ENCODE measurements around the gene IL1RAPL1. TPM values are rescaled to one million over a fixed set of nuclear protein-coding genes. Genes with fewer than 3 reads are reported as not detected.
A peak's percentile ranks its signal among the peaks of the same experiment; 100 is the strongest.

Gene IL1RAPL1
- total and polyA plus RNA-seq, 2 donors (not counting 3 experiments of a cell fraction or from before 2014, with no cell fraction given), result 0.79 to 1.3 TPM

- FAIRE-seq, result no peak
Measured at GRCh38 chrX:28586286-28586685, 960 bp upstream of the IL1RAPL1 start.

More at GRCh38 chrX:28586286-28586685, 960 bp upstream of the IL1RAPL1 start:
- Histone ChIP-seq H3K27me3 (ENCODE audit: control insufficient read depth in 2 of 2, insufficient read depth in 2 of 2, low read length in 2 of 2) (no peaks in the 10 kb centered on the region), H3K36me3 (ENCODE audit: control insufficient read depth in 2 of 2, extremely low read depth in 1 of 2, insufficient read depth in 2 of 2, low read length in 2 of 2) (no peaks in the 10 kb centered on the region), H3K9me1 (replicated peaks; ENCODE audit: control insufficient read depth, extremely low read depth, insufficient read depth, low read length) (no peaks in the 10 kb centered on the region), H3K4me3 (replicated peaks in 1 of 3; ENCODE audit: insufficient read depth in 1 of 3, low read depth in 1 of 3, low read length in 3 of 3) (peak overlapping the region; percentile 50 to 88 (median 57)), H3K9ac (replicated peaks; ENCODE audit: extremely low read depth, insufficient read depth, low read length) (no peak overlapping the region), H3K4me2 (ENCODE audit: insufficient read depth, low read length) (peak overlapping the region; percentile 41), H3K79me2 (ENCODE audit: control insufficient read depth, insufficient read depth, low read length) (no peaks in the 10 kb centered on the region), H3K4me1 (ENCODE audit: control insufficient read depth, extremely low read depth, insufficient read depth, low read length) (peaks cover 24% of the 10 kb centered on the region), H2AFZ (ENCODE audit: low read depth, low read length) (peak overlapping the region; percentile 58), H3K27ac (ENCODE audit: insufficient read depth, low read depth, low read length) (no peak overlapping the region), H3K9me3 (replicated peaks; ENCODE audit: control insufficient read depth, insufficient read depth, low read length) (no peaks in the 10 kb centered on the region), H4K20me1 (replicated peaks; ENCODE audit: control insufficient read depth, extremely low read depth, insufficient read depth, low read length) (no peaks in the 10 kb centered on the region)
- POLR2A ChIA-PET, result no interaction called here
- CTCF ChIA-PET, result no interaction called here
- DNase-seq (ENCODE audit: low read depth, low spot score), result peak; percentile 31
- TF ChIP-seq FOS (IDR thresholded peaks at IDR 0.05; ENCODE audit: borderline replicate concordance, insufficient read depth, low read length) (no peak), POLR2A (IDR thresholded peaks at IDR 0.05; ENCODE audit: low read depth, low read length) (no peak), GATA2 (IDR thresholded peaks at IDR 0.05; ENCODE audit: insufficient read depth, insufficient read length, low read depth, low read length) (no peak), MYC (IDR thresholded peaks at IDR 0.05; ENCODE audit: low read depth, low read length) (no peak), JUN (IDR thresholded peaks at IDR 0.05; ENCODE audit: borderline replicate concordance, insufficient read depth, insufficient read length, low read depth) (no peak), CTCF (IDR thresholded peaks at IDR 0.05; ENCODE audit: extremely low read depth in 1 of 2, insufficient read depth in 1 of 2, low read depth in 1 of 2, low read length in 2 of 2) (no peak), MAX (IDR thresholded peaks at IDR 0.05; ENCODE audit: insufficient read depth, insufficient read length) (no peak), EZH2 (IDR thresholded peaks at IDR 0.05; ENCODE audit: borderline replicate concordance, low read depth, low read length, severe bottlenecking) (no peak), POLR2AphosphoS5 (IDR thresholded peaks at IDR 0.05; ENCODE audit: insufficient read depth, low read depth, low read length) (no peak)
- BruUV-seq (replicated peaks), result no TSS peak
- dilution Hi-C loops (cut with MboI; ENCODE audit: extremely low pct_ligation_motif_present, low sequenced_read_pairs), result no loop called here
- intact Hi-C loops (cut with micrococcal nuclease), result loop anchor here (1.0 to 10.0 kb wide), 8 partner anchors 216 to 1319 kb away; no protein-coding TSS in a partner anchor

Data from endothelial cell of umbilical vein (primary cell).